Measurements from ENCODE around the gene ZCCHC24.

- no peak for TF ChIP-seq POLR2A (IDR thresholded peaks at IDR 0.05)
- no peak for TF ChIP-seq CTCF (IDR thresholded peaks at IDR 0.05)
Measured at GRCh38 chr10:79483948-79484347, 38.5 kb upstream of the ZCCHC24 start.
